GM19238 (cell line): ENCODE data around the gene SDK2.

ENCODE experiments used
- DNase-seq: peaks from one replicate; pipeline ENCODE4 v3.0.0; 2011; ENCODE audit warnings: low spot score; ENCODE audit not compliant: insufficient read length

Gene SDK2

GRCh38 chr17:73510981-73511718, 133.1 kb downstream of the SDK2 start:
- no peak for DNase-seq

GRCh38 chr17:73508931-73509605, 135.2 kb downstream of the SDK2 start:
- no peak for DNase-seq

- DNase-seq, result no peak
These were observed 136.0 kb downstream of the SDK2 start for GRCh38 chr17:73508057-73508930.

DNA sequence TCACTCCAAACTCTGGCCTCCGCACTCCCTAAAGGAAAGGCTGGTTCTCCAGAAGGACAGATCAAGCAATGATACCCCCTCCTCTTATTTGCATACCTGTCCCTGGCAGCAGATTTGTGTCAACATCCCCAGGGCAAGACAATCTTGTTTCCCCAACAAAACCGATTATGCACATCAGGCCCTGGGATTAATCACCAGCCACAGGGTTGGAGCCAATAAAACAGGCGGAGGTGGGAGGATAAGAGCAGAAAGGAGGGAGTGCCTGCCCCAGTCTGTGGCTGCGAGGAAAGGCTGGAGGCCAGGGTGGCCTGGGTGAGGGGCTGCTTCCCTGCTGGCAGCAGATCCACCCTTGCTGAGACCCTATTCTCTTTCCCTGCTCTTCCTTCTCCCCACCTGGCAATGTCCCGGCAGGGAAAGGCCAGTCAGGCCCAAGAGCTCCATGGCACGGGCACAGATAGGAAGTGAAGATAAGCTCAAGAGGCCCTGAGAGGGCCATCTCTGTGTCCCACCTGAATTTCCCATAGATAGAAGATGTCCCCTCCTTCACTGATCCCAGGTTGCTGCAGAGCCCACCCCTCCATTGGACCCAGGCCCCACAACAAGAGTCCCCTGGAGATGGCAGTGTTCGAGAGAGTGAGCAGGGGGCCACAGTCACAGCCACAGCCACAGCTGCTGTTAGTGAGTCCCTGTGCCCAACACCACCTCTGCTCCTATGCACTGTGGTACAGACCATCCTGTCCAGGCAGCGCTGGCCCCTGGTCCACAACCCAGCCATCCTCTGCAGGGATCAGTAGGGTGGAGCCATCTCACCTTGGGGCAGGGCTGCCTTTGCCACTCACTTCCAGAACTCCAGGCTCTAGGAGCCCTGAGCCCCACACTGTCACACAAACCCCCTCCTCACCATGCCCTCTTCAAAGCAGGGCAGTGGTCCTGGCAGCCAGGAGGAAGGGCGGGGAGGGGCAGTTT, 137.5 kb downstream of the SDK2 start:
- no peak for DNase-seq

DNA sequence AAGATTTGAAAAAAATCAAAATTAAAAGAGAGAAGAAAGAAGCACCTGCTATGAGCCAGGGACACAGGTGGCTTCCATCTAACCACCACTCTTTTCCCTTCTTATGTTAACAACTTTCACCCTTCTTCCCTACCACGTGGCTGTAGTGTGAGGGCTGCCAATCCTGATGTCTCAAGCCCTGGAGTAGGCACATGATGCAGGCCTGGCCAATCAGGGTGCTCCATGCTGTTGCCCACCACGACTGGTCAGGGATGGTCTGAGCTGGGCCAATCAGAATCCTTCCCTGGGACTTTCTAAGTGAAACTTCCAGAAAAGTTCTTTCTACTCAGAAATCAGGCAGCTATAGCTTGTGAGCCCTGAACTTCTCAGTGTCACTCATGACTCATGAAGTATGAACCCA, 140.7 kb downstream of the SDK2 start:
- no peak for DNase-seq

DNA sequence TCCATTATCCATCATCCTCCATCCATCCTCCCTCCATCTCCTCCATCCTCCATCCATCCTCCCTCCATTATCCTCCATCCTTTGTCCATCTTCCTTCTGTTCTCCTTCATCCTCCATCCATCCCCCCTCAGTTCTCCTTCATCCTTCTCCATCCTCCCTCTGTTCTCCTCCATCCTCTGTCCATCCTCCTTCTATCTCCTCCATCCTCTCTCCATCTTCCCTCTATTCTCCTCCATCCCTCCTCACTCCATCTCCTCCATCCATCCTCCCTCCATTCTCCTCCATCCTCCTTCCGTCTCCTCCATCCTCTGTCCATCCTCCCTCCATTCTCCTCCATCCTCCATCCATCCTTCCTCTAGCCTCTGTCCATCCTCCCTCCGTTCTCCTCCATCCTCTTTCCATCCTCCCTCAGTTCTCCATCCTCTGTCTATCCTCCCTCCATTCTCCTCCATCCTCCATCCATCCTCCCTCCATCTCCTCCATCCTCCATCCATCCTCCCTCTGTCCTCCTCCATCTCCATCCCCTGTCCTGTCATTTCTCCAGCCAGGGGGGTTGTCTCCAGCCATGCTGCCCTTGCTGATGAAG, 143.7 kb downstream of the SDK2 start:
- DNase-seq, result no peak

GRCh38 chr17:73498886-73499554, 145.2 kb downstream of the SDK2 start:
- no peak for DNase-seq

DNA sequence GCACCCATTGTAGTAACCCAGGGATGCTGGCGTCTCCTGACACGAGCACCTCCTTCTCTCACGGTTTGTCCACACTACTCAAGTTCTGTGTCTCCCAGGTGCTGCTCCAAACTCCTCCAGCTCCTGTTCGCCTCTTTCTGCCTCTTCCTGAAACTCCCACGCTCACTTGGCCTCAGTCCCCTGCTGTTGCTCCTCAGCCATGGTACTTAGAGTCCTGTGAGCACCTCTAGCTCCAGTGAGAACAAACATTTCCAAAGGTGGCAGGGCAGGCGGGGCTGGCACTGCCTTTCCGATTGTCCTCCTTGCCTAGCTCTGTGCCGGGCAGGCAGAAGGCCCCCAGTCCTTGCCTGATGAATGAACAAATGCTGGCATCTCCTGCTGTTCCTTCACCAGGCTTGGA, 146.1 kb downstream of the SDK2 start:
- no peak for DNase-seq

DNA sequence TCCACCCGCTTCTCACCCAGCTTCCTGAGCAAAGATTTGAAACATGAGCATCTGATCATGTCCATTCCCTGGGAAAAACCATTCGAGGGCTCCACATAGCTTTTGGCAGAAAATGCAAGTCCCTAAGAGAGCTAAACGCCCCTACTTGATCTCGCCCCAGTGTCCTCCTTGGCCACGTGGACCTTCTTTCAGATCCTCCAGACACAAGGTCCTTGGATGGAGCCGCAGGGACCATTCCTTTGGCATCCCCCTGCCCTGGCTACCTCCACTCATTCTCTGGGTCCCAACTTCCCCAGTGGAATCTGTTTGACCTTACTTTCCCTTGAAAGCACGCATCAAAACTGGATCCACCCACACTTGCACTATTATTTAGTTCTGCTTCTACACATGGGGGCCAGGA, 146.5 kb downstream of the SDK2 start:
- no peak for DNase-seq

DNA sequence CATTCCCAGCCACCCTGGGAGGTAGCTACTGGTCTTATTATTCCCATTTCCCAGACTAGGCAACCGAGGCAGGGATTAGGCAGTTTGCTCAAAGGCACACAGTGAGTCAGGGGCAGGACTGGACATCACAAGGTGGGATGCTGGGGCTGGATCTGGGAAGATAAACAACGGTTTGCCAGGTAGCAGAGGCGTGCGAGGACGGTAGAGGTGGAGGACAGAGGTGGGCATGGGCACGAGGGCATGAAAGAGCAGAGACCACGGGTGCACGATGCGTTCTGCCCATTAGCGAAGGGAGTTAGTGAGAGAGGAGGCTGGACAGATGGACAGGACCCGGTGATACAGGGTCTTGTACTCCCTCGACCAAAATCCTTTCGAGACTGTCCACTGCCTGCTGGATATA, 148.0 kb downstream of the SDK2 start:
- no peak for DNase-seq

GRCh38 chr17:73495641-73496040, 148.6 kb downstream of the SDK2 start:
- no peak for DNase-seq

DNA sequence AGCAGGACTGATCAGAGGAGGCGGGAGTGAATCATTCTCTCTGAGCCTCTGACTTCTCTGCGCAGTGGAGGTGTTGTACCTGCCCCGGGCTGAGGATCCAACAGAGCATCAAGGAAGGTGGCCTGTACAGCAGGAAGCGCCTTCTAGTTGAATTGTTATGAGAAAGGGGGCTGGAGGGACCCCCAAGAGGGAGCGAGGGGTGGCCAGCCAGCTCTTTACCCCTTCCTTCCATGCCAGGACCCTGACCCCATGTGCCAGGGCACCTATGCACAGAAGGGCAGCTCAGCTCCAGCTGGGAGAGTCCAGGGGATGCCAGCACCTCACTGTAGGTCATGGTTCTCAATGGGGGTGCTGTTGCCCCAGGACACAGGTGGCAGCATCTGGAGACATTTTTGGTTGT, 149.3 kb downstream of the SDK2 start:
- DNase-seq, result no peak

DNA sequence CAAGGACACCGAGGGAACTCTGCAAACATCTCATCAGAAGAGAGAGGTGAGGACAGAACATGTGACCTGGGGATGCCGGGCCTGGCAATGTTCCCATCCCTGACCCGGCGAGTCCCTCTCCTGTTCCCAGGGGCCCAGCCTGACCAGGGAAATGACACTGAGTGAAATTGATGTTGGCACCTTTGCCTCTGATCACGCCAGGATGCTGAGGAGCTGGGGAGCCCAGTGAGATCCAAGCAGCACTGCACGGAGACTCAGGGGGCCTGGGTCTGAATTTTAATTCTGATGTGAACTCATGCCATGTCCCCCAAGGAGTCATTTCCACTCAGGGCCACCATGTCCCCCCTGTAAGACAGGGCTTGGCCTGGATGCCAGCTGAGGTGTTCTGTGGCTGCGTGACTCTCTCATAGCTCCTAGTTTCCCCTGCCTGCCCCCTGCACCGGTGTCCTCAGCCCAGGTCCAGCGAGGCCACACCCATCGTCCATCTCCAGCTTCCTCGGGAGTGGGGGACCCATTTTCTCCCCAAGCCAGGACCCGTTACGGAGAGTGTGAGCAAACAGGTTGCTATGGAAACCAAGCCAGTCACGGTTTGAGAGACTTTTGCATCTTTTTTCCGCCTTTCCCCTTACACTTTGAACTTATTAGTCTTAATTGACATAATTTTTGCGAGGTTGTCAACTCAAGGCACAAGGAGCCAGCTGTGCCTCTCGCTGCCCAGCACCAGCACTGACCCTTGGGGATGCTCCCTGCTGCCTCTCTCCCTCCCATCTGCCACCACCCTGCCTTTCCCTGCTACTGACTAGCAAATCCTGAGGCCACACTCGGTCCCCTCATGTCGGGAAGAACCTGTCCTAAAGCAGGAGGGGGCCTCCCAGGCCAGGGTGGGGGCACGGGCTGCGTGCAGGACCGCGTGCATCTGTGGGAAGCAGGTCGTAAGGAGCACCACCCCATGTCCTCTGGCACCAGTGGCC, 150.0 kb downstream of the SDK2 start:
- DNase-seq, result no peak

DNA sequence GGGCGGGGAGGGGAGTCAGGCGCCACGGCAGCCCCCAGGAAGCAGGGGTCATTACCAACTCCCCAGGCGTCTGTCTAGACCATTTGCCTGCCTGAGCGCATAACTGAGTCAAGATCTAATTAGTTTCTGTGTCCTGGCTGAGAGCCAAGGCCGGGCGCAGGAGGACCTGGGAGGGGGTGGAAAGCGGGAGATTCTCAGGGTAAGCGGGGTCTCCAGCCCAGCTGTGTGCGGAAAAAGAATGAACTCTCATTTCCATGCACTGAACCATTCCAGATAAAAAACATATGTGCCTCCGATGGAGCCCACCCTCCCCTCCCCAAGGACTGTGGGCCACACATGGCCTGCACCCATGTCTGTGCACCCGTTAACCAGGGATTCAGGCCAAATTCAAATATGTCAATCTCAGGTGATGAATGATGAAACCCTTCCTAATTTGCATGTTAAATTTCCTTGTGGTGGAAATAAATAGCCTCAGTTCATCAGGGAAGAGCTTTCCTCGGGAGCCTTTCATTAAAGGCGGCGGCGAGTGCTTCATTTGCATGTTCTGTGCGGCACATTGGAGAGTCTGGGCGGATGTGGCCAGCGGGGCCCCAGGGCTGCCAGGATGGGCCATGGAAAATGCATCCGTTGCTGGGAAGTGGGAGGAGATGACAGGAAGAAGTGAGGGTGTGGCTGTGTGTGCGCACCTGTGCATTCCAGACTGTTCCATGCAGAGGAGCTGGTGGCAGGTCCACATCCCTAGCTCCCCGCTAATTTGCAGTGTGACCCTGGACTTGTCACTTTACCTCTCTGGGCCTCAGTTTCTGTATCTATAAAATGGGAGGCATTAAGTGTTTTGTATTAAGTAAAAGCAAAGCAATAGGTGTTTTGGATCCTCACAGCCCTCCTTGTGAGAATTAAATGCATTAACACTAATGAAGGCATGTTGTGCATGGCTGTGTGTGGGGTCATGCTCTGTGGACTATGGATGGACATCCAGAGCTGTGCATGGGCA, 151.1 kb downstream of the SDK2 start:
- no peak for DNase-seq

DNA sequence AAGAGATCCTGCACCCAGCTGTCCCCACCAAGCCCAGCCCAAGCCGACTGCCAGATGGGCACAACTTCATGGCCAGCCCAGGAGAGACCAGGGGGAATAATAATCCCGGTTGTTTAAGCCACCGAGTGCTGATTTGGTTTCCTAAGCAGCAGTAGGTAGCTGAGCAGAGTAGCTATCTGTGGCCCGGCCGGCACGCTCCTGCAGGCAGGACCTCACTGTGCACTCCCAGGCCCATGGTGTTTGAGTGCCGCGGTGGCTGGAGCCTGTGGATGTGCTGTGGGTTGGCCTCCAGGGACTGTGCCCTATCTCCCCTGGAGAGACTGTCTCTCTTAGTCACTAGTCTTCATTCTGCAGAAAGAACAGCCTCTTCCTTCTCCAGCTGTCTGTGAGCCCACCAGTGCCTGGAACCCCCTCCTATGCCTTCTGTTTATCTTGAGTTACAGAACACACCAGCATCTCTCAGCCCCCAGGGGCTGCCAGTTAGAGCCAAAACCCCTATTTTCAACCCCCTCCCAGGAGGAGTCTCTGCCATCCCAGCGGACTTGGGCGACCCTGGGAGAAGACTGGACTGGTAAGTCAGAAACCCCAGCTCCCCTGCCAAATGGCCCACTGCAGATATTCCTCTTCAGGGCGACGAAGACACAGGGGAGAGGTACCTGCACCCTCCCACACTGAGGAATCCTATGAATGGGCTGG, 152.0 kb downstream of the SDK2 start:
- no peak for DNase-seq

GRCh38 chr17:73491648-73492047, 152.6 kb downstream of the SDK2 start:
- no peak for DNase-seq

- DNase-seq, result no peak
These were observed 153.4 kb downstream of the SDK2 start for GRCh38 chr17:73490851-73491250.
